HG02798 (cell line): ENCODE measurements around the gene NUCKS1.
A peak's percentile ranks its signal among the peaks of the same experiment; 100 is the strongest.

Experiments used
- ATAC-seq: cut with Tn5 transposase; IDR thresholded peaks from one replicate; pipeline ENCODE4 v1.9.1; 2021; ENCODE audit warnings: mild to moderate bottlenecking; ENCODE audit not compliant: unreplicated experiment, poor library complexity

NUCKS1 gene

DNA sequence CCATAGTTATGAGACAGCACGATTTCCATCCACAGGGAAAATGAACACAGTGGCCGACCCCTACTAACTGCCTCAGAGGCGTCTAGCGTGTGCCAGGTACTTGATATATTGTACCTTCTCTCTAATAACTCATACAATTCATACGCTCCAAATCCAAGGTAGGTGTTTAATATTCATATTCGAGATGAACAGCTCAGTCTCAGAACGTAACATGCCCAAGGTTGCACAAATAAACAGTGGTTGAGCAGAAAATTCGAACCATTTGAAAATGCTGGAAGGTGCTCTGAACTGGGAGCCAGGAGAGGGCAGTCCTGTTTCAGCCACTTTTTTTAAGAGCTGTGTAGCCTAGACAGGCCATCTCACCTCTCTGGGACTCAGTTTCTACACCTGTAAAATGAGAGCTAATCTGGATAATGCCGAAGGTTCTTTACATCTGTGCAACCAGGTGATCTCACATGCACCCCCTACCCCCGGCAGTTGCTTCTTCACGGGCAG is 77.5 kb downstream of the NUCKS1 start:
- no peak for ATAC-seq

DNA sequence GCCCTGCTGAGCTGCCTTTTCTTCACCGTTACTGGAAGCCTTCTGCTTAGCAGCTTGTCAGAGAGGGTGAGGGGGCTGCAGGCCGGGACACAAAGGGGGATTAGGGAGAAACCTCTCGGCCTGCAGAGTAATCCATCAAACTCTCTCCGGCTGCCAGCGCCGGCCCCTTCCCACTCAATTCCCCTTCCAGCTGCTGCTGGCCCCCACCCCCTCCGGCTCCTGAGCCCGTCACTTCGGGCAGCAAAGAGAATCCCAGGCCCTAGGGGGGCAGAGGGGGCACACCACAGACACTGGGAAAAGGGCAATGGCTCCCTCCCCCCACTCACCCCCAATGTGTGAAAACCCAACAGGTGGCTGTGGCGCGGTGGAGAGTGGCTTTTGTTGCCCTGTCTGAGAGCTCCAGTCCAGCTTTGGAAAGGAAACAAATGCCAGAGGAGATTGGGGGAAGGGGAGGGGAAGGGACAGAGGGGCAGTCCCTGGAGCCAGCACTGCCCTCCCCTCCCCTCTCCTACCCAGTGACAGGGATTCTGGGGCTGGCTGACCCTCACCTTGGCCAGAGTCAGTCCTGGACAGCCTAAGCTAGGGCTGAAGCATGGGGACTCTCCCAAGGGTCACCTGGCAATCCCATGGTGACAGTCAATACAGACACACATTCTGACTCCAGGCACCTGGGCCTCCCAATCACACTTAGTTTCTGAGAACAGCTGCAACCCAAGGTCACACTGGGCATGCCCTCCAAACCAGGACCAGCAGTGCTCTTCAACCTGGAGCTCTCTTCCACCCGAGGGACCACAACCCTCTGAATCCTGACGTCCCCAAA is 79.2 kb downstream of the NUCKS1 start:
- no peak for ATAC-seq

DNA sequence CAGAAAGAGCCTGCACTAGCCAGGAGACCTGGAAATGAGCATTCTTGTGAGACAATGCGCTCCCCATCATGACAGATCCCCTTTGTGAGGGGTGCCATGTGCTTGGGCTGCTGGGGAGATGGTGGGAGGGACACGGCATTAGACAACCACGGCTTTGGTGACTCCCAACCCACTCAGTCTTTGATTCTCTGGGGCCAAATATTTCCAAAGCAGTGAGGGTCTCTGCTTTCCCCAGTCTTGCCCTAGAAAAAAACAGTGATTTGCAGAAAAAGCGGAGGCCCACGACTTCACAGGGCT is 79.9 kb downstream of the NUCKS1 start:
- ATAC-seq, result no peak

DNA sequence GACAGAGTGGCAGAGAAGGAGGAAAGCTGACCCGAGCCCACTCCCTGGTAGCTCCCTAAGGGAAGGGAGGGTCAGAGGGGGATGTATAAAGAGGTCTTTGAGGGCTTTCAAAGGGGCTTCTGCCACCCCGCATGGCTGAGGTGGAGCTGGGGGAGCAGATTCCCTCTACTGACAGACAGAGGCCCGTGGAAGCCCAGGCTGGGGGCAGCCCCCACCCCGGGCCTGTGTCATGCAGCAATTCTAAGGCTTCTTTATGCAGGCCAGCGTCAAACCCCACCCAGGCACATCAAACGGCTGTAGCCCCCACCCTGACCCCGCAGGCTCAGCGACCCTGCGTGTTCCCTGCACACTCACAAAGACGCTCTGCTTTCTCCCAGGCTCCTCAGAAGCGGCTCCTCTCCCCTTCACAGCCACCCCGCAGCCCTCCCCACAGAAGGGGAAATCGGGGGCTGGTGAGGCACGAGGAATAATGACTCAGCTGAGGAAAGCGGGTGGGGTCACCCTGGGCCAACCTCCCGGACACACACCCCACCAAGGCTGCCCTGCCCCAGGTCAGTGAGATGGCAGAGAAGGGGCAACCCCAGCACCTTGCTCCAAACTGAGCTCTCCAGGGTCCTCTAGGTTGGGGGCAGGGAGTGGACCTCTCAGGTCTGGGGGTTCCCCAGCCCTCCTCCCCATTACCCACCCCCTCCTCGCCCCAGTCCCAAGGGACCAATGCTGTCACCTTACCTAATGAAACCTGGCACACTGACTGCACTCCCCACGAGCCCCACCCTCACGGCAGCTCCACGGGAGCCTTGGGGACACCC is 80.4 kb downstream of the NUCKS1 start:
- ATAC-seq, result peak; percentile 32

DNA sequence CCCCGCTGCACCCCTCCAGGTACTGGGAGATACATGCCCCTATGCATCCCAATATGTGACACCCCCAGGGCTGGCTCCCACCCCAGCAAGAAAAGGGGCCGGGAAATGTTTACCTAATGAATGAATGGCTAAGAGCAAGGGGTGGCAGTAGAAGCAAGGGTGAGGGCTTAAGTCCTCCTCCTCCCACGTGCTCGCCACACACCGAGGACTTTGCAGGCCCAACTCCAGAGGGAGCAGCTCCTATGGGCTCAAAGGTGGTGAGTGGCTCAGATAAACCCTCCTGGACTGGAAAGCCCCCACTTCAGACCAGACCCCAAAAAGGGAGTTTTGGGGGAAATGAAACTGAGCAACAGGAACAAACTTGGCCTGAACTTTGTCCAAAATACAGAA is 81.0 kb downstream of the NUCKS1 start:
- ATAC-seq, result peak; percentile 37

DNA sequence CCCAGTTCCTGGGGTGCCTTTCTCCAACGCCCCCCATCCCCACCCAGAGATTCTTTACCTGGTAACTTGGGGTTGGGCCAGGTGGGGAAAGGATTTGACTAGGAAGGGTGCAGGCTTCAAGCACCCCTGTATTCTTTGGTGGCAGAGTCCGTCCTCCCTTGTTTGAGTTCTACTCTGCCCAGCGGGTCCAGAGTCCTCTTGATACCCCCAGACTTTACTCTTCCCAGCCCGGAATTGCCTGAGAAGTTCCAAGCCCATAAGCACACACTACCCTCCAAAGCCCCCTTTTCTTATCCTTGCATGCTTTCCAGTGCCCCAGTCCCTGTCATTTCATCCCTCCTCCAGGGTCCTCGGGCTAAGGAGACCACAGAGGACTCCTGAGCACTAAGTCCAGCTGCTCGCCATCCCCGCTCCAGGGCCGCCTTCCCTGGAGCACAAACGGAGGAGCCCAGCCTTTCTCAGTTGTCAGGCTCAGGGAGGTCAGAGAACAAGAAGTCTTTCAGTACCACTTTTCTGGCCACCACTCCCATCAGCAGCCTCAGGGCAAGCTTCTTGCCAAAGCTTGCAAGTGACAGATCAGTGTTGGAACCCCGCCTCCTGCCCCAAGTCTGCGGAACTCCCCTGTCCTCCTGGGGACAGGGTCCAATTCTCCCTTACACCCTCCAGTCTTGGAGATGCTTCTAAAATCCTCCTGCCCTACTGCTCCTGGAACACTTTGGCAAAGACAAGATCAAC is 81.9 kb downstream of the NUCKS1 start:
- ATAC-seq, result no peak

DNA sequence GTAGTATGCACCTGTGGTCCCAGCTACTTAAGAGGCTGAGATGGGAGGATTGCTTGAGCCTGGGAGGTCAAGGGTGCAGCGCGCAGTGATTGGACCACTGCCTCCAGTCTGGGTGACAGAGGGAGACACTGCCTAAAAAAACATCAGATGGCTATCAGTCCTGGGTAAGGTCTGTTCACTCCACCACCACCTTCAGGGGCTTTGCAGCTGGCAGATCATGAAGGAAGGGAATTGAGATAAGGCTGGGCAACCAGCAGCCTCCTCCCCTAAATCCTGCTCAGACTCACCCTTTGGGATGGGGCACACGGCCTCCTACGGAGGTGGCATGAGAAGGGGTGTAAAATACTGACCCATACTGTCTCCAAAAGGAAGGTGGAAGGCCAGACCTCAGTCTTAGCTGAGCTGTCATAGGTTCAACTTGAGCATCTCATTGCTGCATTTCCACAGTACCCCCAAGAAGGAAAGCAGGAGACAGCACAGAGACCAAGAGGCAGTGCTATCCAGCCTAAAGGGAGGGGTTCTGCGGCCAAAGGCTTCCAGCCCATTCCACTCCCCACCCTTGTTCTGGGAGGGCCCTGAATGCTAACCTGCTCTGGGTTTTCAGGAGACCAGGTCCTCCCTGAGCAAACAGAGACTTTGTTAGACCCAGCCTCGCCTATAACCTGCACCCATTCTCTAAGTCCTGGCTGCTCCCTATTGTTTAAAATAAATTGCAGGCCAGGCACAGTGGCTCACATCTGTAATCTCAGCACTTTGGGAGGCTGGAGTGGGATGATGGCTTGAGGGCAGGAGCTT is 83.4 kb downstream of the NUCKS1 start:
- ATAC-seq, result no peak

DNA sequence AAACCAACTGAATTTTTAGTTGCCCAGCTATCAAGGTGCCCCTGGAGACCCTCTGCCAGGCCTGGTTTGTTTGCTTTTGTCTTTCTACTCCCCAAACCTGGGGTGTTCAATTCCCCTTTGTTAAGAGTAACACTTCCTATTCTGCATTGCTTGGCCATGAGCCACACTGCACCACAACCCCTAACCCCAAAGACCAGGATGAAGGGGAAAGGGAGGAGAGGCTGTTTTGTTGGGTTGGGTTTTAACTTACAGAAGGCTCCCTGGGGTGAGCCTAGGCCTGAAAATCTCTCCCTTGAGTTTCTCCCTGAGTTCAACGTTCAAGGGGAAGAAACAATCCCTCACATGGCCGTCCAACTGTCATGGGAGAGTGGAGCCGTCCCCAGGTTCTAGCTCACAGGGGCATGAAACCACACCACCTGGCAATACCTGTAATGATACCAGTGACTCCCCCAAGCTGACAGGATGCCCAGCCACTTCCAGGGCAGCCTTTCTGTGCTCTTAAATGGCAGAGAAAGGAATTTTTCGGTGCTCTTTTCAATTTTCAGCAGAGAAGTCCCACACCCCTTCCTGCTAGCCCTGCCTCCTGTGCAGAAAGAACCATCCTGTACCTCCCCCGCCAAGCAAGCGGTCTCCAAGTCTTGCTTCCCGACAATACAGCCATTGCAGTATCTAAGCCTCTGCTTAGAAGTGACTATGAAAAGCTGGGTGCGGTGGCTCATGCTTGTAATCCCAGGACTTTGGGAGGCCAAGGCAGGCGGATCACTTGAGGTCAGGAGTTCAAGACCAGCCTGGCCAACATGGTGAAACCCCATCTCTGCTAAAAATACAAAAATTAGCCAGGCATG is 84.6 kb downstream of the NUCKS1 start:
- ATAC-seq, result no peak

DNA sequence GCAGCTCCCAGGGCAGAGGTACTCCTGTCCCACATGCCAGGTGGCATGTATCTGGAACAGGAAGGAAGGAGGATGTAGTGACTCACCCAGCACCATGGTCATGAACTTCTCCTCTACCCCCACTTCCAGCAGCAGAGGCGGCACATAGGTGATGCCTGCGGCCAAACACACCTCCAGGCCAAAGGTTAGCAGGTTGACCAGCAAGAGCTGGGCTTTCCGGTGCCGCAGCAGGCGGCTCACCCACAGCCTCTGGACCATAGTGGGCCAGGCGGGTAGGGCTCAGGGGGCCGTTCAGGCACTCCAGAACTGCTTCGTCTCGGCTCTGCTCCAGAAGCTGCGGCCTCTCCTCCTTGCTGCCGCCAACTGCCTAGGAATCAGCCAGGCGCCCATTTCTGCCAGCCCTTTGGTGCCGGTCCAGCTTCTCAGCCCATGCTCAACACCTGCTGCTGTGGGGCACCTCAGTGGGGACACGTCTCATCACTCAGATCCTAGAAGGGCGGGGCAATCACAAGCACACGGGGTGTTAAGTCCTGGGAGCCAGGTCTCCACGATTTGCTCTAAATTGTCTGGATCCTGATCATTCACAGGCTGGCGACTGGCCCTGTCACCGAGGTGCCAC is 85.5 kb downstream of the NUCKS1 start:
- ATAC-seq, result no peak

DNA sequence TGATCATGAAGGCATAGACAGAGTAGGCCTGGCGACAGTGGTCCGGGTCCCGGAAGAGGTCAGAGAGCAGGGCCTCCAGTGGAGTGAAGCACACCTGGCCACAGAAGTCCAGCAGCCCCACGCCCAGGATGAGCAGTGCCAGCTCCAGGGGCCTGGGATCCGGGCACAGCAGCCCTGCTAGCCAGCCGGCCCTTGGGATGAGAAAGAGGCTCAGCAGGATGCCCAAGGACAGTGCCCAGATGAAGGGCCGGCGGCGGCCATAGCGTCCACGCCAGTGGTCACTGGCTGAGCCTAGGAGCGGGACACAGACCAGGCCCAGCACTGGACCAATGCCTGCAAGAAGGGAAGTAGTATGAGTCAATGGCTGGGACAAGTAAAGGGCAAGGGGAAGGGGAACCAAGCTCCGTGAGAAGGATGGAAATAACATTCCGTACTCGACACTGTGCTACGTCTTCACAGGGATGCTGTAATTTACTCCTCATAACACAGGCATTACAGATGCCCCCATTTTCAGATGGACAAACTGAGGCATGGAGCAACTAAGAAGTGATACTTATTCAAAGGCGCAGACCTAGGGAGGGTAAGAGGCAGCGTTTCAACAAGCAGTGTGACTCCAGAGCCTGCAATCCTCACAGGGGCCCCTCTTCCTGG is 86.6 kb downstream of the NUCKS1 start:
- no peak for ATAC-seq
